K562 (cell line): Measurements from ENCODE around the gene MRPL41. TPM values are rescaled to one million over a fixed set of nuclear protein-coding genes. Genes with fewer than 3 reads are reported as not detected.

Experiments
- ELF2 ChIP-seq: fragments of 250-450 bp; sonication (Bioruptor Pico); IDR thresholded peaks from 2 replicates; pipeline ENCODE4 v1.5.0; 2021; ENCODE audit warnings: mild to moderate bottlenecking
- KDM2B ChIP-seq: fragments of 250-450 bp; sonication (Bioruptor Pico); IDR thresholded peaks from 2 replicates; pipeline ENCODE4 v1.8.0; 2021; ENCODE audit warnings: mild to moderate bottlenecking, moderate library complexity
- ZMIZ1 ChIP-seq, 2 experiments: fragments of 150-350 bp in 1 of 2; IDR thresholded peaks; 2 replicates each; pipeline ENCODE4 v1.6.1; 2012 to 2016; ENCODE audit warnings: low read depth in 2 of 2, low read length in 2 of 2, mild to moderate bottlenecking in 1 of 2, moderate library complexity in 1 of 2
- ZNF398 ChIP-seq: fragments of 250-450 bp; sonication (Bioruptor Pico); IDR thresholded peaks from 2 replicates; pipeline ENCODE4 v1.8.0; 2021; ENCODE audit warnings: moderate library complexity, mild to moderate bottlenecking, inconsistent platforms
- polyA plus RNA-seq, 8 experiments: library from polyadenylated mRNA; depleted of rRNA in 4 of 8; stranded (reverse) in 5 of 8; unstranded in 3 of 8; fragments of >200 nt; fragmentation: Nextera tagmentation in 2 of 8; fragmentation: Illumina TruSeq in 1 of 8; extraction: Ambion mirVana in 2 of 8; extraction: Trizol in 1 of 8; gene quantifications; 2 replicates each; pipeline versions ENCODE4 v1.2.1 to v1.2.3, GENCODE V29; 2011 to 2014; ENCODE audit warnings: inconsistent platforms in 1 of 8, missing spikeins in 1 of 8
- total RNA-seq, 7 experiments: library from RNA; depleted of rRNA in 6 of 7; stranded (reverse); fragments of >200 nt in 6 of 7; fragmentation: Illumina TruSeq in 2 of 7; extraction: Trizol in 2 of 7; gene quantifications; 2 replicates each; pipeline versions ENCODE4 v1.2.1 to v1.2.3, GENCODE V29; 2011 to 2021; ENCODE audit warnings: low replicate concordance in 1 of 7

The MRPL41 gene
- total and polyA plus RNA-seq, 9 of the 15 experiments (the other 6 are each of a cell fraction or from before 2014, with no cell fraction given) = 2.6 to 259 (median 21.6) TPM

DNA sequence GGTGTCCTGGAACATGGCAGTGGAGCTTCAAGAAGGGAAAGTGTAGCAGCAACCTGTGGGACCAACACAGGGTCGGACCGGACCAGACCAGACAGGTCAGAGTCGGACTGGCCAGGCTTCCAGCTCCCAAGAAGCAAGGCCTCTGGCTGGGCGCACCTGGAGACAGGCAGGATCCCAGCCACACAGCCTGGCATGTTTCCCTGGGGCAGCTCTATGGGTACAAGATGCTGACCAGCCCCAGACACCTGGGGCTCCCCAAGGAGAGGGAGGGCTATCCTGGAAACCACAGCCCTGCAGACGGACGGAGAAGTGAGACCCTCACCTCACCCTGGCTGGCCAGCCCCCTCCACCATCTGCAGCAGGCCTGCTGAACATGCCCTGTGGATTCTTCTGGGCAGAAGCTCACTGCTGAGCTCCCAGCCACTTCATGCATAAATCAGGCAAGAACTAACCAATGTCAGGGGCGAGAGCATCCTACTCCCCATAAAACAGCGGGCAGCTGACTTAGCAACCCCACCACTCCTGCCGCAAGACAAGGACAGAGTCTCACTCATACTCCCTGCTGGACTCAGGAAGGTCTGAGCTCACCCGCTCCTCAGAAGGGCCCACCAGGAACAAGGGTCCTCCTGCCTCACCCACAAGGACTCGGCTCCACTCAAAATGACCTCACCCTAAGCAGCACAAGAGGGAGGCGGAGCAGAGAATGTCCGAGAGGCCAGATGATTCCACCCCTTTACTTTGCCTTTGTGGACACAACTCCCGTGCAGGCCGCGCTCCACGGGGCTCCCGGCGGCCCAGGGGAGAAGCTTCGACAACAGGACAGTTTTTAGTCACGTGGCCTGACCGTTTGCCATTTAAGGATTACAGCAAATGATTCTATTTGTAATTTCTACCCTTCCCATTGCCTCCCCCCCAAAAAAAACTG is 29.9 kb downstream of the MRPL41 start (continued):
- TF ChIP-seq ZMIZ1 (IDR thresholded peaks at IDR 0.05; ENCODE audit: low read depth in 2 of 2, low read length in 2 of 2) (no peak), ZNF398 (CRISPR knock-in tag) (no peak), KDM2B (CRISPR knock-in tag) (no peak), ELF2 (CRISPR knock-in tag) (no peak)
